Endothelial cell of umbilical vein (primary cell): ENCODE measurements around the gene ZNF24. TPM values are rescaled to one million over a fixed set of nuclear protein-coding genes. Genes with fewer than 3 reads are reported as not detected.

Experiments used
- BruUV-seq: library from RNA; stranded (reverse); fragments of 400-500 nt; replicated peaks from 2 replicates; lab custom pipeline; 2021; lab: Mats Ljungman, UMichigan
- CTCF ChIA-PET: fragments of 300-600, 350-600 bp; sonication (Branson Sonifier 250); formaldehyde crosslinking; loops from one replicate; lab custom pipeline; 2021; ENCODE audit warnings: antibody characterized with exemption, inconsistent platforms; lab: Charles Lee
- POLR2A ChIA-PET: fragments of 300-600, 350-600 bp; sonication (Branson Sonifier 250); formaldehyde crosslinking; loops from one replicate; lab custom pipeline; 2021; ENCODE audit warnings: antibody characterized with exemption, inconsistent platforms; lab: Charles Lee
- DNase-seq: peaks from one replicate; pipeline ENCODE4 v3.0.0-alpha.2; 2011; ENCODE audit warnings: low read depth, low spot score
- FAIRE-seq: peaks from 2 replicates; lab custom pipeline; 2011; peaks lifted over from hg19 to GRCh38; lab: Jason Lieb, UNC
- H2AFZ ChIP-seq: 2 replicates; pipeline ENCODE4 v1.6.0; 2012; ENCODE audit warnings: low read depth, low read length, control low read depth, inconsistent platforms
- H3K27ac ChIP-seq: 2 replicates; pipeline ENCODE4 v1.5.1; 2011; ENCODE audit warnings: low read depth, mild to moderate bottlenecking, control low read depth, low read length, moderate library complexity; ENCODE audit not compliant: insufficient read depth
- H3K27me3 ChIP-seq, 2 experiments: 2 replicates each; pipeline versions ENCODE4 v1.6.0 to v1.6.1; 2011; ENCODE audit warnings: low read length in 2 of 2, mixed read lengths in 1 of 2; ENCODE audit not compliant: control insufficient read depth in 2 of 2, insufficient read depth in 2 of 2
- H3K36me3 ChIP-seq, 2 experiments: 2 replicates in 1 of 2; 3 replicates in 1 of 2; pipeline ENCODE4 v1.5.1; 2011; ENCODE audit warnings: low read length in 2 of 2, mild to moderate bottlenecking in 1 of 2, moderate library complexity in 1 of 2; ENCODE audit not compliant: control insufficient read depth in 2 of 2, insufficient read depth in 2 of 2; ENCODE audit errors: extremely low read depth in 1 of 2
- H3K4me1 ChIP-seq: 3 replicates; pipeline ENCODE4 v1.5.1; 2011; ENCODE audit warnings: mild to moderate bottlenecking, low read length; ENCODE audit not compliant: control insufficient read depth, insufficient read depth; ENCODE audit errors: extremely low read depth
- H3K4me2 ChIP-seq: 2 replicates; pipeline ENCODE4 v1.6.1; 2011; ENCODE audit warnings: low read length, control low read depth, mixed read lengths; ENCODE audit not compliant: insufficient read depth
- H3K4me3 ChIP-seq, 3 experiments: fragments of 200-600 bp in 1 of 3; sonication (generic), shearing (Covaris generic) in 1 of 3; replicated peaks in 1 of 3; 2 replicates each; pipeline ENCODE4 v1.5.1; 2011 to 2016; ENCODE audit warnings: control low read depth in 3 of 3, low read length in 3 of 3, mild to moderate bottlenecking in 2 of 3, inconsistent platforms in 1 of 3, low read depth in 1 of 3, moderate library complexity in 1 of 3; ENCODE audit not compliant: insufficient read depth in 1 of 3
- H3K79me2 ChIP-seq: 2 replicates; pipeline ENCODE4 v1.6.0; 2012; ENCODE audit warnings: low read length, inconsistent platforms; ENCODE audit not compliant: control insufficient read depth, insufficient read depth
- H3K9ac ChIP-seq: replicated peaks from 2 replicates; pipeline ENCODE3; 2011; ENCODE audit warnings: low read length, control low read depth; ENCODE audit not compliant: insufficient read depth; ENCODE audit errors: extremely low read depth
- H3K9me1 ChIP-seq: replicated peaks from 3 replicates; pipeline ENCODE4 v1.6.0; 2011; ENCODE audit warnings: mild to moderate bottlenecking, low read length; ENCODE audit not compliant: control insufficient read depth, insufficient read depth; ENCODE audit errors: extremely low read depth
- H3K9me3 ChIP-seq: replicated peaks from 2 replicates; pipeline ENCODE4 v1.5.1; 2012; ENCODE audit warnings: low read length, inconsistent platforms; ENCODE audit not compliant: control insufficient read depth, insufficient read depth
- H4K20me1 ChIP-seq: replicated peaks from 2 replicates; pipeline ENCODE3; 2011; ENCODE audit warnings: mild to moderate bottlenecking, low read length; ENCODE audit not compliant: control insufficient read depth, insufficient read depth; ENCODE audit errors: extremely low read depth
- EZH2 ChIP-seq: IDR thresholded peaks from 2 replicates; pipeline ENCODE4 v1.6.1; 2012; ENCODE audit warnings: borderline replicate concordance, low read depth, mild to moderate bottlenecking, moderate library complexity, low read length, inconsistent platforms; ENCODE audit not compliant: severe bottlenecking
- GATA2 ChIP-seq: IDR thresholded peaks from 2 replicates; pipeline ENCODE4 v1.7.0; 2011; ENCODE audit warnings: low read depth, mild to moderate bottlenecking, moderate library complexity, mixed read lengths, low read length; ENCODE audit not compliant: insufficient read length, insufficient read depth
- JUN ChIP-seq: IDR thresholded peaks from 2 replicates; pipeline ENCODE4 v1.6.1; 2011; ENCODE audit warnings: borderline replicate concordance, low read depth; ENCODE audit not compliant: insufficient read length, insufficient read depth
- MYC ChIP-seq: IDR thresholded peaks from one replicate; pipeline ENCODE4 v1.6.1; 2011; ENCODE audit warnings: mild to moderate bottlenecking, low read depth, low read length
- POLR2A ChIP-seq: IDR thresholded peaks from 2 replicates; pipeline ENCODE4 v1.6.1; 2012; ENCODE audit warnings: low read depth, mild to moderate bottlenecking, control low read depth, low read length
- POLR2AphosphoS5 ChIP-seq: IDR thresholded peaks from 2 replicates; pipeline ENCODE4 v1.6.1; 2012; ENCODE audit warnings: low read depth, mild to moderate bottlenecking, control low read depth, low read length, moderate library complexity; ENCODE audit not compliant: insufficient read depth
- dilution Hi-C: fragments of 300-500 bp; cut with MboI; formaldehyde crosslinking; loops from one replicate; pipeline ENCODE4 v1.15.0; 2019; ENCODE audit warnings: low sequenced_read_pairs; ENCODE audit not compliant: extremely low pct_ligation_motif_present
- intact Hi-C: fragments of 100-400 bp; cut with micrococcal nuclease; formaldehyde crosslinking; loops from one replicate; pipeline ENCODE4 v1.10.0; 2022
- polyA plus RNA-seq, 4 experiments: library from polyadenylated mRNA; depleted of rRNA in 3 of 4; stranded (reverse) in 3 of 4; unstranded in 1 of 4; fragments of >200 nt; gene quantifications; 2 replicates each; pipeline versions ENCODE4 v1.2.1 to v1.2.3, GENCODE V29; 2011 to 2012; ENCODE audit warnings: missing spikeins in 1 of 4
- total RNA-seq: library from RNA; stranded (reverse); gene quantifications from 2 replicates; pipeline ENCODE4 v1.2.3, GENCODE V29; 2021
- TF ChIP-seq, protein P1 (sequence below): IDR thresholded peaks from 2 replicates; pipeline ENCODE4 v1.6.1; 2011; ENCODE audit not compliant: insufficient read depth, insufficient read length
- TF ChIP-seq, protein P2 (sequence below), 2 donors: IDR thresholded peaks; 1 replicate in 1 of 2; 2 replicates in 1 of 2; pipeline ENCODE4 v1.5.1; 2011; ENCODE audit warnings: low read length in 2 of 2, mild to moderate bottlenecking in 2 of 2, moderate library complexity in 2 of 2, control low read depth in 1 of 2, inconsistent platforms in 1 of 2, low read depth in 1 of 2; ENCODE audit not compliant: insufficient read depth in 1 of 2; ENCODE audit errors: extremely low read depth in 1 of 2

The ZNF24 gene
- total and polyA plus RNA-seq, 2 donors (not counting 3 experiments of a cell fraction or from before 2014, with no cell fraction given): 10.3 to 40.2 TPM

DNA sequence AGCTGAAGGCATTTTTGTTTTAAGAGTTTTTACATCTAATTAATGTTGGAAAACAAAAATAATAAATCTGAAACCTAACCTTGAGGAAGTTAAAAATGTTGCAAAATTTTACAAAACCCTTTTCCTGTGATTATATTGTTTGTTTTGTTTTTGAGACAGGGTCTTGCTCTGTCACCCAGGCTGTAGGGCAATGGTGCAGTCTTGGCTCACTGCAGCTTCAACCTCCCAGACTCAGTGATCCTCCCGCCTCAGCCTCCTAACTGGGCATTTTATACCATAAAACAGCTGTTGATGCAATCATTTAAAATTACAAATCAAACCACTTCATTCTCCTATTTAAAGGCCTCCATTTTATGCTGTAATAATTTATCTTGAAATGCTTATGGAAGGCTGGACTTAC lies 1.7 kb upstream of the ZNF24 start:
- BruUV-seq: no TSS peak
- dilution Hi-C loops: no loop called here
- Histone ChIP-seq H3K27ac (no peak overlapping the region), H3K4me1 (peaks cover 18% of the 10 kb centered on the region), H3K36me3 (no peaks in the 10 kb centered on the region), H3K9me1 (no peaks in the 10 kb centered on the region), H3K9ac (no peak overlapping the region), H3K4me3 (no peak overlapping the region), H2AFZ (no peak overlapping the region), H3K9me3 (no peaks in the 10 kb centered on the region), H4K20me1 (peaks cover 14% of the 10 kb centered on the region), H3K79me2 (peaks cover 33% of the 10 kb centered on the region), H3K27me3 (no peaks in the 10 kb centered on the region), H3K4me2 (no peak overlapping the region)
- CTCF ChIA-PET: interaction anchor here (1.6 to 2.6 kb wide), 2 partner anchors 9 to 115 kb away, joined by 6 to 26 read pairs; no protein-coding TSS in a partner anchor
- FAIRE-seq: no peak
- POLR2A ChIA-PET: no interaction called here
- intact Hi-C loops: no loop called here
- TF ChIP-seq, protein P1, sequence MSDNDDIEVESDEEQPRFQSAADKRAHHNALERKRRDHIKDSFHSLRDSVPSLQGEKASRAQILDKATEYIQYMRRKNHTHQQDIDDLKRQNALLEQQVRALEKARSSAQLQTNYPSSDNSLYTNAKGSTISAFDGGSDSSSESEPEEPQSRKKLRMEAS: no peak
- TF ChIP-seq JUN (no peak), EZH2 (no peak), GATA2 (no peak), POLR2AphosphoS5 (no peak), MYC (no peak), POLR2A (no peak)
- TF ChIP-seq, protein P2, sequence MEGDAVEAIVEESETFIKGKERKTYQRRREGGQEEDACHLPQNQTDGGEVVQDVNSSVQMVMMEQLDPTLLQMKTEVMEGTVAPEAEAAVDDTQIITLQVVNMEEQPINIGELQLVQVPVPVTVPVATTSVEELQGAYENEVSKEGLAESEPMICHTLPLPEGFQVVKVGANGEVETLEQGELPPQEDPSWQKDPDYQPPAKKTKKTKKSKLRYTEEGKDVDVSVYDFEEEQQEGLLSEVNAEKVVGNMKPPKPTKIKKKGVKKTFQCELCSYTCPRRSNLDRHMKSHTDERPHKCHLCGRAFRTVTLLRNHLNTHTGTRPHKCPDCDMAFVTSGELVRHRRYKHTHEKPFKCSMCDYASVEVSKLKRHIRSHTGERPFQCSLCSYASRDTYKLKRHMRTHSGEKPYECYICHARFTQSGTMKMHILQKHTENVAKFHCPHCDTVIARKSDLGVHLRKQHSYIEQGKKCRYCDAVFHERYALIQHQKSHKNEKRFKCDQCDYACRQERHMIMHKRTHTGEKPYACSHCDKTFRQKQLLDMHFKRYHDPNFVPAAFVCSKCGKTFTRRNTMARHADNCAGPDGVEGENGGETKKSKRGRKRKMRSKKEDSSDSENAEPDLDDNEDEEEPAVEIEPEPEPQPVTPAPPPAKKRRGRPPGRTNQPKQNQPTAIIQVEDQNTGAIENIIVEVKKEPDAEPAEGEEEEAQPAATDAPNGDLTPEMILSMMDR (IDR thresholded peaks at IDR 0.05; ENCODE audit: extremely low read depth in 1 of 2, insufficient read depth in 1 of 2, low read depth in 1 of 2, low read length in 2 of 2): no peak
- no peak for DNase-seq
